ENCODE measurements around the gene NUDT2.

DNA sequence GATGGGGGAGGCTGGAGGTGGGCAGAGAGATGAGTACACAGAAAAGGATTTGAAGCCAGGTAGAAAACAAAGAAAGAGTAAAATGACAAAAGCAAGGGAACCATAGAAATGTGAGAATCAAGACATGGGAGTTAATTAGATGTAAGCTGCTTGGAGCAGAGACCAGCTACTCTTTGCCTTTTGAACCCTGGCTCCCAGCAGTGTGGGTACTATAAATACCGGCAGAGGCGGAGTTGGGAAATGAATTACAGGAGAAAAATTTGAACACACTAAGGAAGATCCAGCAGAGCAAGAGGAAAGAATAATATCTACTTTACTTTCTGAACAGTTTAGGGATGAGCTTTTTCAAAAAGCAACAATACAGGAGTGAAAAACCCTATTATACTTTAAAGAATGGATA is 36.8 kb upstream of the NUDT2 start:
- no peak for TF ChIP-seq CTCF (IDR thresholded peaks at IDR 0.05)
- no peak for TF ChIP-seq POLR2A (IDR thresholded peaks at IDR 0.05)
